ENCODE data around the gene FZD8. TPM values are rescaled to one million over a fixed set of nuclear protein-coding genes. Genes with fewer than 3 reads are reported as not detected.
A peak's percentile ranks its signal among the peaks of the same experiment; 100 is the strongest.

The FZD8 gene
- total RNA-seq, 1 donor from 2014 or later = 17.2 TPM

GRCh38 chr10:35640951-35641675, 983 bp downstream of the FZD8 start:
- H4K20me1 ChIP-seq (ENCODE audit: insufficient read depth, low read length) = peaks cover 12% of the 10 kb centered on the region
- DNase-seq (ENCODE audit: low read depth) (peak; percentile 81), FAIRE-seq (no peak)
- no peak overlapping the region for H3K27ac Mint-ChIP-seq (ENCODE audit: unreplicated experiment)
- H3K4me2 ChIP-seq (ENCODE audit: low read length) = peak overlapping the region; percentile 100
- H3K27me3 Mint-ChIP-seq (ENCODE audit: low read depth, unreplicated experiment) = peaks cover 5% of the 10 kb centered on the region
- H3K36me3 ChIP-seq (ENCODE audit: insufficient read depth, low read length) = no peaks in the 10 kb centered on the region
- peak overlapping the region; percentile 71 for H3K9ac ChIP-seq (ENCODE audit: low read length)
- H3K4me3 ChIP-seq (ENCODE audit: insufficient read depth, low read depth, low read length) = peak overlapping the region; percentile 67
- H3K79me2 ChIP-seq (ENCODE audit: insufficient read depth, low read length) = peaks cover 30% of the 10 kb centered on the region
- TF ChIP-seq EZH2 (IDR thresholded peaks at IDR 0.05; ENCODE audit: insufficient read depth, low read length) = no peak
- TF ChIP-seq, protein P1, sequence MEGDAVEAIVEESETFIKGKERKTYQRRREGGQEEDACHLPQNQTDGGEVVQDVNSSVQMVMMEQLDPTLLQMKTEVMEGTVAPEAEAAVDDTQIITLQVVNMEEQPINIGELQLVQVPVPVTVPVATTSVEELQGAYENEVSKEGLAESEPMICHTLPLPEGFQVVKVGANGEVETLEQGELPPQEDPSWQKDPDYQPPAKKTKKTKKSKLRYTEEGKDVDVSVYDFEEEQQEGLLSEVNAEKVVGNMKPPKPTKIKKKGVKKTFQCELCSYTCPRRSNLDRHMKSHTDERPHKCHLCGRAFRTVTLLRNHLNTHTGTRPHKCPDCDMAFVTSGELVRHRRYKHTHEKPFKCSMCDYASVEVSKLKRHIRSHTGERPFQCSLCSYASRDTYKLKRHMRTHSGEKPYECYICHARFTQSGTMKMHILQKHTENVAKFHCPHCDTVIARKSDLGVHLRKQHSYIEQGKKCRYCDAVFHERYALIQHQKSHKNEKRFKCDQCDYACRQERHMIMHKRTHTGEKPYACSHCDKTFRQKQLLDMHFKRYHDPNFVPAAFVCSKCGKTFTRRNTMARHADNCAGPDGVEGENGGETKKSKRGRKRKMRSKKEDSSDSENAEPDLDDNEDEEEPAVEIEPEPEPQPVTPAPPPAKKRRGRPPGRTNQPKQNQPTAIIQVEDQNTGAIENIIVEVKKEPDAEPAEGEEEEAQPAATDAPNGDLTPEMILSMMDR (IDR thresholded peaks at IDR 0.05; ENCODE audit: insufficient read depth, low read depth, low read length) = no peak
- peaks cover 18% of the 10 kb centered on the region for H3K4me1 Mint-ChIP-seq (ENCODE audit: low read depth, unreplicated experiment)
- H3K9me3 ChIP-seq (ENCODE audit: insufficient read depth, low read depth, low read length) = no peaks in the 10 kb centered on the region
- H2AFZ ChIP-seq (ENCODE audit: low read depth, low read length) = peak overlapping the region; percentile 74
- H3K4me1 ChIP-seq (ENCODE audit: insufficient read depth, low read length) = peaks cover 19% of the 10 kb centered on the region
- H3K27me3 ChIP-seq (ENCODE audit: insufficient read depth, low read length) = no peaks in the 10 kb centered on the region
- peaks cover 3% of the 10 kb centered on the region for H3K36me3 Mint-ChIP-seq (ENCODE audit: low read depth, unreplicated experiment)
- no peak overlapping the region for H3K27ac ChIP-seq (ENCODE audit: low read depth, low read length)
- H3K9me3 Mint-ChIP-seq (ENCODE audit: unreplicated experiment) = no peaks in the 10 kb centered on the region
- peak overlapping the region; percentile 87 for H3K4me3 Mint-ChIP-seq (ENCODE audit: unreplicated experiment)

GRCh38 chr10:35640474-35640873, 1.6 kb downstream of the FZD8 start:
- Mint-ChIP-seq H3K36me3 (ENCODE audit: low read depth, unreplicated experiment) (peaks cover 3% of the 10 kb centered on the region), H3K9me3 (ENCODE audit: unreplicated experiment) (no peaks in the 10 kb centered on the region), H3K27me3 (ENCODE audit: low read depth, unreplicated experiment) (peaks cover 4% of the 10 kb centered on the region), H3K27ac (ENCODE audit: unreplicated experiment) (peak overlapping the region; percentile 69), H3K4me1 (ENCODE audit: low read depth, unreplicated experiment) (peaks cover 23% of the 10 kb centered on the region), H3K4me3 (ENCODE audit: unreplicated experiment) (peak overlapping the region; percentile 92)
- Histone ChIP-seq H3K4me1 (ENCODE audit: insufficient read depth, low read length) (peaks cover 19% of the 10 kb centered on the region), H3K9ac (ENCODE audit: low read length) (peak overlapping the region; percentile 76), H4K20me1 (ENCODE audit: insufficient read depth, low read length) (peaks cover 12% of the 10 kb centered on the region), H3K79me2 (ENCODE audit: insufficient read depth, low read length) (peaks cover 30% of the 10 kb centered on the region), H3K9me3 (ENCODE audit: insufficient read depth, low read depth, low read length) (no peaks in the 10 kb centered on the region), H3K27ac (ENCODE audit: low read depth, low read length) (peak overlapping the region; percentile 34), H3K4me3 (ENCODE audit: insufficient read depth, low read depth, low read length) (peak overlapping the region; percentile 69), H2AFZ (ENCODE audit: low read depth, low read length) (peak overlapping the region; percentile 86), H3K4me2 (ENCODE audit: low read length) (peak overlapping the region; percentile 92), H3K27me3 (ENCODE audit: insufficient read depth, low read length) (no peaks in the 10 kb centered on the region), H3K36me3 (ENCODE audit: insufficient read depth, low read length) (no peaks in the 10 kb centered on the region)
- FAIRE-seq (no peak), DNase-seq (ENCODE audit: low read depth) (peak; percentile 61)
- no peak for TF ChIP-seq EZH2 (IDR thresholded peaks at IDR 0.05; ENCODE audit: insufficient read depth, low read length)
- TF ChIP-seq, protein P1 (IDR thresholded peaks at IDR 0.05; ENCODE audit: insufficient read depth, low read depth, low read length) = no peak
